SK-N-SH treated with all-trans-retinoic acid at 6 μM for 48 hours (cell line): Measurements from ENCODE around the gene GDI2.

Experiments used
- ATAC-seq: fragments of 200-7000 bp; cut with Tn5 transposase; 3 replicates; pipeline ENCODE4 v1.9.1; 2020; ENCODE audit warnings: mild to moderate bottlenecking, moderate library complexity
- ARNTL ChIP-seq: fragments of 450-650 bp; formaldehyde crosslinking; IDR thresholded peaks from 2 replicates; pipeline ENCODE4 v1.5.0; 2020; ENCODE audit warnings: low read depth, mild to moderate bottlenecking, moderate library complexity, borderline replicate concordance
- BACH2 ChIP-seq: fragments of 250-450 bp; sonication (Bioruptor Pico); IDR thresholded peaks from 2 replicates; pipeline ENCODE4 v1.9.0; 2021; ENCODE audit warnings: mild to moderate bottlenecking, borderline replicate concordance
- CSDC2 ChIP-seq: fragments of 250-450 bp; sonication (Bioruptor Pico); IDR thresholded peaks from 2 replicates; pipeline ENCODE4 v1.5.0; 2020; ENCODE audit warnings: mild to moderate bottlenecking, moderate library complexity
- ESRRG ChIP-seq: fragments of 250-450 bp; sonication (Bioruptor Pico); IDR thresholded peaks from 2 replicates; pipeline ENCODE4 v1.6.1; 2021; ENCODE audit warnings: mild to moderate bottlenecking
- GLIS3 ChIP-seq: fragments of 250-450 bp; sonication (Bioruptor Pico); IDR thresholded peaks from 2 replicates; pipeline ENCODE4 v1.5.0; 2020; ENCODE audit warnings: mild to moderate bottlenecking, moderate library complexity
- ISL1 ChIP-seq: fragments of 250-450 bp; sonication (Bioruptor Pico); IDR thresholded peaks from 2 replicates; pipeline ENCODE4 v2.1.2; 2022; ENCODE audit warnings: mild to moderate bottlenecking, moderate library complexity
- OSR1 ChIP-seq: fragments of 250-450 bp; sonication (Bioruptor Pico); IDR thresholded peaks from 2 replicates; pipeline ENCODE4 v1.8.0; 2022; ENCODE audit warnings: moderate library complexity, mild to moderate bottlenecking, inconsistent platforms
- PATZ1 ChIP-seq: fragments of 250-450 bp; sonication (Bioruptor Pico); IDR thresholded peaks from 2 replicates; pipeline ENCODE4 v1.8.0; 2020; ENCODE audit warnings: mild to moderate bottlenecking, moderate library complexity, borderline replicate concordance
- PPARA ChIP-seq: fragments of 250-450 bp; sonication (Bioruptor Pico); IDR thresholded peaks from 2 replicates; pipeline ENCODE4 v1.5.0; 2020; ENCODE audit warnings: mild to moderate bottlenecking, borderline replicate concordance
- RARB ChIP-seq: fragments of 250-450 bp; sonication (Bioruptor Pico); IDR thresholded peaks from 2 replicates; pipeline ENCODE4 v1.8.0; 2021; ENCODE audit warnings: mild to moderate bottlenecking, moderate library complexity
- SNAI2 ChIP-seq: fragments of 250-450 bp; sonication (Bioruptor Pico); IDR thresholded peaks from 2 replicates; pipeline ENCODE4 v1.5.0; 2020; ENCODE audit warnings: mild to moderate bottlenecking, moderate library complexity
- TCF4 ChIP-seq: fragments of 250-450 bp; sonication (Bioruptor Pico); IDR thresholded peaks from 2 replicates; pipeline ENCODE4 v1.8.0; 2021; ENCODE audit warnings: mild to moderate bottlenecking, moderate library complexity, borderline replicate concordance
- TOX ChIP-seq: fragments of 250-450 bp; sonication (Bioruptor Pico); IDR thresholded peaks from 2 replicates; pipeline ENCODE4 v1.8.0; 2021; ENCODE audit warnings: mild to moderate bottlenecking, moderate library complexity, borderline replicate concordance
- ZC3H10 ChIP-seq: fragments of 250-450 bp; sonication (Bioruptor Pico); IDR thresholded peaks from 2 replicates; pipeline ENCODE4 v1.5.1; 2021; ENCODE audit warnings: mild to moderate bottlenecking, moderate library complexity
- ZFP3 ChIP-seq: fragments of 250-450 bp; sonication (Bioruptor Pico); IDR thresholded peaks from 2 replicates; pipeline ENCODE4 v1.5.0; 2020; ENCODE audit warnings: mild to moderate bottlenecking, moderate library complexity
- ZNF70 ChIP-seq: fragments of 450-650 bp; formaldehyde crosslinking; IDR thresholded peaks from 2 replicates; pipeline ENCODE4 v1.5.0; 2020; ENCODE audit warnings: mild to moderate bottlenecking, moderate library complexity
- ZNF8 ChIP-seq: fragments of 450-650 bp; formaldehyde crosslinking; IDR thresholded peaks from 2 replicates; pipeline ENCODE4 v1.5.0; 2020; ENCODE audit warnings: mild to moderate bottlenecking, moderate library complexity
- TF ChIP-seq, protein P1 (sequence below): fragments of 250-450 bp; sonication (Bioruptor Pico); IDR thresholded peaks from 2 replicates; pipeline ENCODE4 v1.5.1; 2021; ENCODE audit warnings: mild to moderate bottlenecking, moderate library complexity
- TF ChIP-seq, protein P2 (sequence below): fragments of 250-450 bp; sonication (Bioruptor Pico); IDR thresholded peaks from 2 replicates; pipeline ENCODE4 v1.5.0; 2020; ENCODE audit warnings: mild to moderate bottlenecking, moderate library complexity
- TF ChIP-seq, protein P3 (sequence below): fragments of 250-450 bp; sonication (Bioruptor Pico); IDR thresholded peaks from 2 replicates; pipeline ENCODE4 v1.5.1; 2020; ENCODE audit warnings: low read depth, mild to moderate bottlenecking, moderate library complexity
- TF ChIP-seq, protein P4 (sequence below): fragments of 250-450 bp; sonication (Bioruptor Pico); IDR thresholded peaks from 2 replicates; pipeline ENCODE4 v1.8.0; 2021; ENCODE audit warnings: low read depth, mild to moderate bottlenecking, moderate library complexity, borderline replicate concordance

Gene GDI2

DNA sequence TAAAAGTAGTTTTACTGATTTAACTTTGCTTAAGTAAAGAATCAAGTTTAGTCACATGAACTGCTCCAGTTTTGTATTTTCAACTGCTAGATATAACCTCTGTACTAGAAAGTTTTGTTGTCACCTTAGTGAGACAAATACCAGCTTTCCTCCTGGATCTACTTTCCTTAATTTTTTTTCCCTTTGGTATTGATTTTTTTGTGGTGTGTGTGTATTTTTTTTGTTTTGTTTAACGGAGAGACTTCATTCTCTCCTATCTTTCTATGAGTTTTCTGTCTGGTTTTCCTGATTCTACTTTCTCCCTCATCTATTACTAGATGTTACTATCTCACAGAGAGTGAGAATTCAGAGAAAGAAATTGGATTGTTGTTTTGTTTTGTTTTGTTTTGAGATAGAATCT, 76.6 kb downstream of the GDI2 start:
- ATAC-seq: no peak
- TF ChIP-seq SNAI2 (CRISPR knock-in tag): no peak
- TF ChIP-seq, protein P1, sequence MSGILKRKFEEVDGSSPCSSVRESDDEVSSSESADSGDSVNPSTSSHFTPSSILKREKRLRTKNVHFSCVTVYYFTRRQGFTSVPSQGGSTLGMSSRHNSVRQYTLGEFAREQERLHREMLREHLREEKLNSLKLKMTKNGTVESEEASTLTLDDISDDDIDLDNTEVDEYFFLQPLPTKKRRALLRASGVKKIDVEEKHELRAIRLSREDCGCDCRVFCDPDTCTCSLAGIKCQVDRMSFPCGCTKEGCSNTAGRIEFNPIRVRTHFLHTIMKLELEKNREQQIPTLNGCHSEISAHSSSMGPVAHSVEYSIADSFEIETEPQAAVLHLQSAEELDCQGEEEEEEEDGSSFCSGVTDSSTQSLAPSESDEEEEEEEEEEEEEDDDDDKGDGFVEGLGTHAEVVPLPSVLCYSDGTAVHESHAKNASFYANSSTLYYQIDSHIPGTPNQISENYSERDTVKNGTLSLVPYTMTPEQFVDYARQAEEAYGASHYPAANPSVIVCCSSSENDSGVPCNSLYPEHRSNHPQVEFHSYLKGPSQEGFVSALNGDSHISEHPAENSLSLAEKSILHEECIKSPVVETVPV (CRISPR knock-in tag): no peak
- no peak for TF ChIP-seq GLIS3 (CRISPR knock-in tag)
- no peak for TF ChIP-seq ARNTL (CRISPR knock-in tag)
- no peak for TF ChIP-seq TCF4 (CRISPR knock-in tag)
- TF ChIP-seq, protein P2, sequence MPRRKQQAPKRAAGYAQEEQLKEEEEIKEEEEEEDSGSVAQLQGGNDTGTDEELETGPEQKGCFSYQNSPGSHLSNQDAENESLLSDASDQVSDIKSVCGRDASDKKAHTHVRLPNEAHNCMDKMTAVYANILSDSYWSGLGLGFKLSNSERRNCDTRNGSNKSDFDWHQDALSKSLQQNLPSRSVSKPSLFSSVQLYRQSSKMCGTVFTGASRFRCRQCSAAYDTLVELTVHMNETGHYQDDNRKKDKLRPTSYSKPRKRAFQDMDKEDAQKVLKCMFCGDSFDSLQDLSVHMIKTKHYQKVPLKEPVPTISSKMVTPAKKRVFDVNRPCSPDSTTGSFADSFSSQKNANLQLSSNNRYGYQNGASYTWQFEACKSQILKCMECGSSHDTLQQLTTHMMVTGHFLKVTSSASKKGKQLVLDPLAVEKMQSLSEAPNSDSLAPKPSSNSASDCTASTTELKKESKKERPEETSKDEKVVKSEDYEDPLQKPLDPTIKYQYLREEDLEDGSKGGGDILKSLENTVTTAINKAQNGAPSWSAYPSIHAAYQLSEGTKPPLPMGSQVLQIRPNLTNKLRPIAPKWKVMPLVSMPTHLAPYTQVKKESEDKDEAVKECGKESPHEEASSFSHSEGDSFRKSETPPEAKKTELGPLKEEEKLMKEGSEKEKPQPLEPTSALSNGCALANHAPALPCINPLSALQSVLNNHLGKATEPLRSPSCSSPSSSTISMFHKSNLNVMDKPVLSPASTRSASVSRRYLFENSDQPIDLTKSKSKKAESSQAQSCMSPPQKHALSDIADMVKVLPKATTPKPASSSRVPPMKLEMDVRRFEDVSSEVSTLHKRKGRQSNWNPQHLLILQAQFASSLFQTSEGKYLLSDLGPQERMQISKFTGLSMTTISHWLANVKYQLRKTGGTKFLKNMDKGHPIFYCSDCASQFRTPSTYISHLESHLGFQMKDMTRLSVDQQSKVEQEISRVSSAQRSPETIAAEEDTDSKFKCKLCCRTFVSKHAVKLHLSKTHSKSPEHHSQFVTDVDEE (CRISPR knock-in tag): no peak
- TF ChIP-seq CSDC2 (CRISPR knock-in tag): no peak
- TF ChIP-seq, protein P3, sequence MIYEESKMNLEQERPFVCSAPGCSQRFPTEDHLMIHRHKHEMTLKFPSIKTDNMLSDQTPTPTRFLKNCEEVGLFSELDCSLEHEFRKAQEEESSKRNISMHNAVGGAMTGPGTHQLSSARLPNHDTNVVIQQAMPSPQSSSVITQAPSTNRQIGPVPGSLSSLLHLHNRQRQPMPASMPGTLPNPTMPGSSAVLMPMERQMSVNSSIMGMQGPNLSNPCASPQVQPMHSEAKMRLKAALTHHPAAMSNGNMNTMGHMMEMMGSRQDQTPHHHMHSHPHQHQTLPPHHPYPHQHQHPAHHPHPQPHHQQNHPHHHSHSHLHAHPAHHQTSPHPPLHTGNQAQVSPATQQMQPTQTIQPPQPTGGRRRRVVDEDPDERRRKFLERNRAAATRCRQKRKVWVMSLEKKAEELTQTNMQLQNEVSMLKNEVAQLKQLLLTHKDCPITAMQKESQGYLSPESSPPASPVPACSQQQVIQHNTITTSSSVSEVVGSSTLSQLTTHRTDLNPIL (CRISPR knock-in tag): no peak
- no peak for TF ChIP-seq ESRRG (CRISPR knock-in tag)
- no peak for TF ChIP-seq ZC3H10 (CRISPR knock-in tag)

DNA sequence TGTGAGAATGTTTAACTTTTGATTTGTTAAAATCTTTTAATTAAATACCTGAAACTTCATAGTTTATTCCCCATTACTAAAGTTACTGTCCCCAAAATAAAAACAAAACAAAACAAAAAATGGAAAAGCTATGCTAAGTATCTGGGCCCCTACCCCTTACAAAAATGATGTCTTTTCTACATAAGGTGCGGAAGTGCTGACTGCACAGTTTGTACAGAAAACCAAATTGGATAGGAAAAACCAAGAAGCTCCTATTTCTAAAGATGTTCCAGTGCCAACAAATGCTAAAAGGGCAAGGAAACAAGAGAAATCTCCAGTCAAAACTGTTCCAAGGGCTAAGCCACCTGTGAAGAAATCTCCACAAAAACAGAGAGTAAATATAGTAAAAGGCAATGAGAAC, 78.1 kb downstream of the GDI2 start:
- no peak for ATAC-seq
- no peak for TF ChIP-seq BACH2 (CRISPR knock-in tag)
- TF ChIP-seq, protein P4, sequence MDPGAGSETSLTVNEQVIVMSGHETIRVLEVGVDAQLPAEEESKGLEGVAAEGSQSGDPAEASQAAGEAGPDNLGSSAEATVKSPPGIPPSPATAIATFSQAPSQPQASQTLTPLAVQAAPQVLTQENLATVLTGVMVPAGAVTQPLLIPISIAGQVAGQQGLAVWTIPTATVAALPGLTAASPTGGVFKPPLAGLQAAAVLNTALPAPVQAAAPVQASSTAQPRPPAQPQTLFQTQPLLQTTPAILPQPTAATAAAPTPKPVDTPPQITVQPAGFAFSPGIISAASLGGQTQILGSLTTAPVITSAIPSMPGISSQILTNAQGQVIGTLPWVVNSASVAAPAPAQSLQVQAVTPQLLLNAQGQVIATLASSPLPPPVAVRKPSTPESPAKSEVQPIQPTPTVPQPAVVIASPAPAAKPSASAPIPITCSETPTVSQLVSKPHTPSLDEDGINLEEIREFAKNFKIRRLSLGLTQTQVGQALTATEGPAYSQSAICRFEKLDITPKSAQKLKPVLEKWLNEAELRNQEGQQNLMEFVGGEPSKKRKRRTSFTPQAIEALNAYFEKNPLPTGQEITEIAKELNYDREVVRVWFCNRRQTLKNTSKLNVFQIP (CRISPR knock-in tag): no peak
- TF ChIP-seq, protein P3 (CRISPR knock-in tag): no peak

DNA sequence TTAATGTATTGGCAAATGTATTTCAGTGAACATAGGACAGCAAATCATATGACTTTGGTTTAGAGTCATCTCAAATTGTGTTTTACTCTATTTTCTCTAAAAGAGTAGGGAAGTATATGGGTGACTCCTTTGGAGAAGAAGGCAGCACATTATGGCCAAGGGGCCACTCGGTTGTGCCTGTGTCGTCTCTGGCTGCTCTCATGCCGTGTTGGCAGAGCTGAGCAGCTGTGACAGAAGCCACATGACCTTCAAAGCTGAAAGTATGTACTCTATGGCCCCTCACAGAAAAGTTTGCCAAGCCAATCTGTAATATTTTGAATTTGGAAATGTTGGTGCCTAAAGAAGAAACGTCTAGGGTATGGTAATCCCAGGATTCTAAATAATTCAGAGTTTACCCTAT, 81.1 kb downstream of the GDI2 start:
- no peak for ATAC-seq
- TF ChIP-seq SNAI2 (CRISPR knock-in tag) (no peak), OSR1 (CRISPR knock-in tag) (no peak), RARB (no peak), ISL1 (CRISPR knock-in tag) (no peak), BACH2 (CRISPR knock-in tag) (no peak), PPARA (CRISPR knock-in tag) (no peak), ZNF70 (CRISPR knock-in tag) (no peak), CSDC2 (CRISPR knock-in tag) (no peak), ZNF8 (CRISPR knock-in tag) (no peak), TOX (CRISPR knock-in tag) (no peak), ZFP3 (CRISPR knock-in tag) (no peak), PATZ1 (CRISPR knock-in tag) (no peak), ESRRG (CRISPR knock-in tag) (no peak), ZC3H10 (CRISPR knock-in tag) (no peak)
- TF ChIP-seq, protein P4 (CRISPR knock-in tag): no peak
- TF ChIP-seq, protein P2 (CRISPR knock-in tag): no peak
- TF ChIP-seq, protein P3 (CRISPR knock-in tag): no peak
